ENCODE results near the gene COL26A1. TPM values are rescaled to one million over a fixed set of nuclear protein-coding genes. Genes with fewer than 3 reads are reported as not detected.

COL26A1 gene
- total and polyA plus RNA-seq, 2 of the 4 experiments (the other 2 are of a cell fraction): not detected

- Histone ChIP-seq H3K4ac (ENCODE audit: low read depth, low read length) (no peak overlapping the region), H3K18ac (ENCODE audit: low read depth, low read length) (no peak overlapping the region), H3K36me3 (ENCODE audit: control insufficient read depth, insufficient read depth, low read length) (no peaks in the 10 kb centered on the region), H3K23ac (ENCODE audit: low read depth, low read length) (no peak overlapping the region), H3K27ac (ENCODE audit: insufficient read depth, low read length) (no peak overlapping the region), H2AK5ac (ENCODE audit: low read depth, low read length) (no peak overlapping the region), H2BK5ac (ENCODE audit: low read depth, low read length, poor library complexity, severe bottlenecking) (no peak overlapping the region), H3K9ac (ENCODE audit: low read depth, low read length) (no peak overlapping the region), H3K79me1 (ENCODE audit: low read depth in 1 of 2, low read length in 2 of 2) (no peaks in the 10 kb centered on the region), H3K4me2 (ENCODE audit: low read depth, low read length) (no peak overlapping the region), H4K5ac (ENCODE audit: low read depth, low read length) (no peak overlapping the region), H2BK20ac (ENCODE audit: low read depth, low read length) (no peak overlapping the region), H2AK9ac (replicated peaks; ENCODE audit: low read depth, low read length, poor library complexity) (no peak overlapping the region), H2AFZ (replicated peaks; ENCODE audit: low read length, poor library complexity) (no peak overlapping the region), H4K20me1 (ENCODE audit: insufficient read depth, low read length) (no peaks in the 10 kb centered on the region), H2BK120ac (ENCODE audit: low read depth, low read length) (no peak overlapping the region), H3K4me3 (ENCODE audit: insufficient read depth, low read depth, low read length) (no peak overlapping the region), H3K56ac (ENCODE audit: extremely low read depth, insufficient read depth, low read length) (no peak overlapping the region), H4K8ac (ENCODE audit: low read depth in 2 of 2, low read length in 2 of 2) (no peak overlapping the region), H3K14ac (replicated peaks; ENCODE audit: low read depth, low read length) (no peak overlapping the region), H4K91ac (ENCODE audit: insufficient read depth, low read depth, low read length) (no peak overlapping the region), H3K4me1 (ENCODE audit: control insufficient read depth, insufficient read depth, low read length) (peaks cover 2% of the 10 kb centered on the region; the same call in 1 of the 2 replicates), H3K9me3 (ENCODE audit: control insufficient read depth, insufficient read depth, low read length) (peaks cover 3% of the 10 kb centered on the region; the same call in 1 of the 2 replicates), H2BK15ac (ENCODE audit: low read depth, low read length) (no peak overlapping the region), H3K27me3 (ENCODE audit: control insufficient read depth, insufficient read depth, low read length) (peaks cover 49% of the 10 kb centered on the region), H3K9me1 (ENCODE audit: insufficient read depth, low read length) (0 out of 2 replicates have a peak, but pooled peaks cover 5% of the 10 kb centered on the region)
- ChIA-PET CTCF (no interaction called here), POLR2A (ENCODE audit: unreplicated experiment) (no interaction called here)
- in situ Hi-C loops (cut with MboI; ENCODE audit: low sequenced_read_pairs): no loop called here
- intact Hi-C loops (cut with micrococcal nuclease): no loop called here
- 28% methylated on average over 3 of the region's 6 CpGs; no CpG with 5 or more reads in 1 of the 2 experiments for WGBS, 2 experiments (ENCODE audit: extremely low coverage in 2 of 2, insufficient read length in 1 of 2)
- no TSS peak for BruUV-seq (replicated peaks)
- dilution Hi-C loops (cut with HindIII; ENCODE audit: low sequenced_read_pairs, unreplicated experiment): no loop called here
- ATAC-seq (ENCODE audit: low read depth) (peak; percentile 60; the same call in 1 of the 2 replicates), DNase-seq (peak; percentile 41)
- TF ChIP-seq SMC3 (IDR thresholded peaks at IDR 0.05; ENCODE audit: low read depth, low read length) (no peak), CEBPB (IDR thresholded peaks at IDR 0.05; ENCODE audit: low read depth, low read length) (peak; percentile 9; the same call in 1 of the 2 replicates), MAFK (IDR thresholded peaks at IDR 0.05; ENCODE audit: low read depth, low read length) (no peak)
Observed at GRCh38 chr7:101399759-101400158, 37.1 kb downstream of the COL26A1 start.
